ENCODE measurements around the gene STAC2. TPM values are rescaled to one million over a fixed set of nuclear protein-coding genes. Genes with fewer than 3 reads are reported as not detected.

The STAC2 gene
- total RNA-seq, 1 donor from 2014 or later = not detected

GRCh38 chr17:39218906-39219305 lies 6.8 kb downstream of the STAC2 start:
- Mint-ChIP-seq H3K27me3 (ENCODE audit: unreplicated experiment) (peaks cover 24% of the 10 kb centered on the region), H3K27ac (ENCODE audit: unreplicated experiment) (no peak overlapping the region), H3K4me1 (ENCODE audit: unreplicated experiment) (peaks cover 2% of the 10 kb centered on the region), H3K4me3 (ENCODE audit: unreplicated experiment) (no peak overlapping the region), H3K9me3 (ENCODE audit: unreplicated experiment) (no peaks in the 10 kb centered on the region), H3K36me3 (ENCODE audit: low read depth, unreplicated experiment) (peaks cover 3% of the 10 kb centered on the region)
- TF ChIP-seq CTCF (IDR thresholded peaks at IDR 0.05; ENCODE audit: unreplicated experiment) = no peak
- no peak for DNase-seq (ENCODE audit: low spot score)

GRCh38 chr17:39217734-39218369 lies 7.9 kb downstream of the STAC2 start:
- no peak for DNase-seq (ENCODE audit: low spot score)
- no peak overlapping the region for H3K4me3 Mint-ChIP-seq (ENCODE audit: unreplicated experiment)
- no peaks in the 10 kb centered on the region for H3K4me1 Mint-ChIP-seq (ENCODE audit: unreplicated experiment)
- no peak overlapping the region for H3K27ac Mint-ChIP-seq (ENCODE audit: unreplicated experiment)
- H3K36me3 Mint-ChIP-seq (ENCODE audit: low read depth, unreplicated experiment) = peaks cover 3% of the 10 kb centered on the region
- no peaks in the 10 kb centered on the region for H3K9me3 Mint-ChIP-seq (ENCODE audit: unreplicated experiment)
- TF ChIP-seq CTCF (IDR thresholded peaks at IDR 0.05; ENCODE audit: unreplicated experiment) = no peak
- H3K27me3 Mint-ChIP-seq (ENCODE audit: unreplicated experiment) = peaks cover 25% of the 10 kb centered on the region

- H3K27me3 Mint-ChIP-seq (ENCODE audit: unreplicated experiment) = peaks cover 13% of the 10 kb centered on the region
- H3K4me1 Mint-ChIP-seq (ENCODE audit: unreplicated experiment) = no peaks in the 10 kb centered on the region
- no peak for TF ChIP-seq CTCF (IDR thresholded peaks at IDR 0.05; ENCODE audit: unreplicated experiment)
- no peak for DNase-seq (ENCODE audit: low spot score)
- peaks cover 3% of the 10 kb centered on the region for H3K36me3 Mint-ChIP-seq (ENCODE audit: low read depth, unreplicated experiment)
- no peak overlapping the region for H3K4me3 Mint-ChIP-seq (ENCODE audit: unreplicated experiment)
- H3K9me3 Mint-ChIP-seq (ENCODE audit: unreplicated experiment) = no peaks in the 10 kb centered on the region
- H3K27ac Mint-ChIP-seq (ENCODE audit: unreplicated experiment) = no peak overlapping the region
Observed at GRCh38 chr17:39213852-39214251, 11.9 kb downstream of the STAC2 start.

- Mint-ChIP-seq H3K4me1 (ENCODE audit: unreplicated experiment) (no peaks in the 10 kb centered on the region), H3K4me3 (ENCODE audit: unreplicated experiment) (no peak overlapping the region), H3K27ac (ENCODE audit: unreplicated experiment) (no peak overlapping the region), H3K9me3 (ENCODE audit: unreplicated experiment) (no peaks in the 10 kb centered on the region), H3K27me3 (ENCODE audit: unreplicated experiment) (peaks cover 9% of the 10 kb centered on the region), H3K36me3 (ENCODE audit: low read depth, unreplicated experiment) (peaks cover 3% of the 10 kb centered on the region)
- no peak for DNase-seq (ENCODE audit: low spot score)
- no peak for TF ChIP-seq CTCF (IDR thresholded peaks at IDR 0.05; ENCODE audit: unreplicated experiment)
Observed at GRCh38 chr17:39212841-39213480, 12.8 kb downstream of the STAC2 start.

- Mint-ChIP-seq H3K9me3 (ENCODE audit: unreplicated experiment) (no peaks in the 10 kb centered on the region), H3K4me1 (ENCODE audit: unreplicated experiment) (no peaks in the 10 kb centered on the region), H3K36me3 (ENCODE audit: low read depth, unreplicated experiment) (peaks cover 3% of the 10 kb centered on the region), H3K27ac (ENCODE audit: unreplicated experiment) (no peak overlapping the region), H3K27me3 (ENCODE audit: unreplicated experiment) (peaks cover 9% of the 10 kb centered on the region), H3K4me3 (ENCODE audit: unreplicated experiment) (no peak overlapping the region)
- DNase-seq (ENCODE audit: low spot score) = no peak
- TF ChIP-seq CTCF (IDR thresholded peaks at IDR 0.05; ENCODE audit: unreplicated experiment) = no peak
Observed at GRCh38 chr17:39212195-39212810, 13.4 kb downstream of the STAC2 start.

All from endothelial cell (in vitro differentiated cells).